ENCODE results near the gene ARHGAP44.

GRCh38 chr17:13030459-13031300 is 241.4 kb downstream of the ARHGAP44 start:
- TF ChIP-seq CTCF (optimal IDR thresholded peaks at IDR 0.05 in 1 of 3, IDR thresholded peaks at IDR 0.05 in 1 of 3, conservative IDR thresholded peaks at IDR 0.05 in 1 of 3; ENCODE audit: extremely low read depth in 1 of 3, insufficient read depth in 2 of 3, low read length in 3 of 3) (peak; percentile 66 to 68 (median 66)), EZH2 (IDR thresholded peaks at IDR 0.05; ENCODE audit: low read length) (no peak)
